GM06990 (cell line): Measurements from ENCODE around the gene CAPN15.

Experiments used
- DNase-seq: peaks from one replicate; pipeline ENCODE4 v3.0.0-alpha.2; 2011; ENCODE audit not compliant: insufficient read length; ENCODE audit errors: extremely low read depth
- H3K27me3 ChIP-seq: replicated peaks from 2 replicates; pipeline ENCODE4 v1.6.0; 2011; ENCODE audit warnings: low read length; ENCODE audit not compliant: control insufficient read depth, insufficient read depth
- H3K36me3 ChIP-seq: 2 replicates; pipeline ENCODE4 v1.5.1; 2011; ENCODE audit warnings: low read length; ENCODE audit not compliant: control insufficient read depth, insufficient read depth
- H3K4me3 ChIP-seq: replicated peaks from 2 replicates; pipeline ENCODE4 v1.5.1; 2011; ENCODE audit warnings: low read depth, mild to moderate bottlenecking, control low read depth, low read length
- TF ChIP-seq, protein P1 (sequence below): IDR thresholded peaks from 2 replicates; pipeline ENCODE4 v1.5.1; 2011; ENCODE audit warnings: low read length, control low read depth, mild to moderate bottlenecking, inconsistent platforms; ENCODE audit not compliant: insufficient read depth, poor library complexity, severe bottlenecking

The CAPN15 gene

DNA sequence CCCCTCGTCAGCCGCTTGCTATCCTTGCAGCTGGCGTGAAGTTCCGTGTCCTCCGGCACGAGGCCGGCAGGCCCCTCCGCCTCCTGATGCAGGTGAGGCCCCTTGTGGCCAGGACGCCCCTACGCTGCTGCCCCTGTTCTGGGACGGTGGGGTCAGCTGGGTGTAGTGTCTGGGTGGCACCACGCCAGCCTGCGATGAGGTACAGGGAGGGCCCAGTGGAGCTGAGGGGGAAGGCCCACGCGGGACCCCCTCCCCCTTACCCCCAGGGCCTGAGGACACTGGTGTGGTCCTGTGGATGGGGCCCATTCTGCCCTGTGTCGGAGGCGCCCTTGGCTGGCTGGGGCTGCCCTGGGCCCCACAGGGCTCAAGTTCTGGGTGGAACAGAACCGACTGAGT is 54.7 kb downstream of the CAPN15 start:
- Histone ChIP-seq H3K27me3 (no peaks in the 10 kb centered on the region), H3K4me3 (no peak overlapping the region), H3K36me3 (no peaks in the 10 kb centered on the region; the same call in 1 of the 2 replicates)
- TF ChIP-seq, protein P1, sequence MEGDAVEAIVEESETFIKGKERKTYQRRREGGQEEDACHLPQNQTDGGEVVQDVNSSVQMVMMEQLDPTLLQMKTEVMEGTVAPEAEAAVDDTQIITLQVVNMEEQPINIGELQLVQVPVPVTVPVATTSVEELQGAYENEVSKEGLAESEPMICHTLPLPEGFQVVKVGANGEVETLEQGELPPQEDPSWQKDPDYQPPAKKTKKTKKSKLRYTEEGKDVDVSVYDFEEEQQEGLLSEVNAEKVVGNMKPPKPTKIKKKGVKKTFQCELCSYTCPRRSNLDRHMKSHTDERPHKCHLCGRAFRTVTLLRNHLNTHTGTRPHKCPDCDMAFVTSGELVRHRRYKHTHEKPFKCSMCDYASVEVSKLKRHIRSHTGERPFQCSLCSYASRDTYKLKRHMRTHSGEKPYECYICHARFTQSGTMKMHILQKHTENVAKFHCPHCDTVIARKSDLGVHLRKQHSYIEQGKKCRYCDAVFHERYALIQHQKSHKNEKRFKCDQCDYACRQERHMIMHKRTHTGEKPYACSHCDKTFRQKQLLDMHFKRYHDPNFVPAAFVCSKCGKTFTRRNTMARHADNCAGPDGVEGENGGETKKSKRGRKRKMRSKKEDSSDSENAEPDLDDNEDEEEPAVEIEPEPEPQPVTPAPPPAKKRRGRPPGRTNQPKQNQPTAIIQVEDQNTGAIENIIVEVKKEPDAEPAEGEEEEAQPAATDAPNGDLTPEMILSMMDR = no peak
- DNase-seq = no peak

DNA sequence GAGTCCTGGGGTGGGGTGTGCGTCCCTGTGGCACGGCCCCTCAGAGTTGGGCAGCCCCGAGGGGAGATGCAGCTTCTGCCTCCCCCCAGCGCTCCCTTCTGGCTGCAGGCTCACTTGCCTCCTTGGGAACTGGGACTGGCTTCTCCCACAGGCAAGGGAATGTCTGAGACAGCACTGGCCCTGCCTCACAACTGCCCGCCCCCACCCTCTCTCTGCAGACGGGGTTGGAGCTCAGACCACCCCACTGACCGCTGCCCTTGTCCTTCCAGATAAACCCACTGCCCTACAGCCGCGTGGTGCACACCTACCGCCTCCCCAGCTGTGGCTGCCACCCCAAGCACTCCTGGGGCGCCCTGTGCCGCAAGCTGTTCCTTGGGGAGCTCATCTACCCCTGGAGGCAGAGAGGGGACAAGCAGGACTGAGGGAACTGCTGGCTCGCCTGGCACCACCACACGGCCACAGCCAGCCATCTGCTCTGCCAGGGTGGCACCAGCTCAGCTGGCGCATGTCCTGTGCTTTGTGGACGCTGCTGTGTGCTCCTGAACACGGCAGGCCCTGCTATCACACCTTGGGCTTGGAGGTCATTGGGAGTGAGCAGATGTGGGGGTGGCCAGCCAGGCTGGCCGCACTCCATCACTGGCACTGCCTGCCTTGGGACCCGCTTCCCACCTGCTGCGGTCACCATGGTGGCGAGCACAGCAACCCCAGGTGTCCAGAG is 55.3 kb downstream of the CAPN15 start:
- TF ChIP-seq, protein P1 = no peak
- DNase-seq = no peak
- H3K36me3 ChIP-seq = no peaks in the 10 kb centered on the region; the same call in 1 of the 2 replicates

DNA sequence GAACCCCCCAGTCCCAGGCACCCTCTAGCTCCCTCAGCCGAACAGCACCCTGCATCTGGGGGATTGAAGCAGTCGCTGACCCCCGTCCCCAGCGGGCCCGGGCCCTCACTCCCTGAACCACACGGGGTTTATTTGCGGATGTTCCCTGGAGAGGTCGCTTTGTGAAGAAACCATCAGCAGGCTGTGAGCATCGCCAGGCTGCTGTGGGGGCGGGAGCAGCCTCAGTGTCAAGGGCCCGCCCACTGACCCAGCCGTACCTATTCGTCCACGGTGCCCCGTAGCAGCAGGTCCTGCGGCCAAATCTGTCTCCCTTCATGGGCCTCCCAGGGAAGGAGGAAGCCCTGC is 55.9 kb downstream of the CAPN15 start:
- no peak overlapping the region for H3K4me3 ChIP-seq
- no peaks in the 10 kb centered on the region for H3K27me3 ChIP-seq
- TF ChIP-seq, protein P1 = no peak
- no peak for DNase-seq
- no peaks in the 10 kb centered on the region; the same call in 1 of the 2 replicates for H3K36me3 ChIP-seq

More for the DNA sequence above, 55.3 kb downstream of the CAPN15 start:
- Histone ChIP-seq H3K27me3 (no peaks in the 10 kb centered on the region), H3K4me3 (no peak overlapping the region)

DNA sequence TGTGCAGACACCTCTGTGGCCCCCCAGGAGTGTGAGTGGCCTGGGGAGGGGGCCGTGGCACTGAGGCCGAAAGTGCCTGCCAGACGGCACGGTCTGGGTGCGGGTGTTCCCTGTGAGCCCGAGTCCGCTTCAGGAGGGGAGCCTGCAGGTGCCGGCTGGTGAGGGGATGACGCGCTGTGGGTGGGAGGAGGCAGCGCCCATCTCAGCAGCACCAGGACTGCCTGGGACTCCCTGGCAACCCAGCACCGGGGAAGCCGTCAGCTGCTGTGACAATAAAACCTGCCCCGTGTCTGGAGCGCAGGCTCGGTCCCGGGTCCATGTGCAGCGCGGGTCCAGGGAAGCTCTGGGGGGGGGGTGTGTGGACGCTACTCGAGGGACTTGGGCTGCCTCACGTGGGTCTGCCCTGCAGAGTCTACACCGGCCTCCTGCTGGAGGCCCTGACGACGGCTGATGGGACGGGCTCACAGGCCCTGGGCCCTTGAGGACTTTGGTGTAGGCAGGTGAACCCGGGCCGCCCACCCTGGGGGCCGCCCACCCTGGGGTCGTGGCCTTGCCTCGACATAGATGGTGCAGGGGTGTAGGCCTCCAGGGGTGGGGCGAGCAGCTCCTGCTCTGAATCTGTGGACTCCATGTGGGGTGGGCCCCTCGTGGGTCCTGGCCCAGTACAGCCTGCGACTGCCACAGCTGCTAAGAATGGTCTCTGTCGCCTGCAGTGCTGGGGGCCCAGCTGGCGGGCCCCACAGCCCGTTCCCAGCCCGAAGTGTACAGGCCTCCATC is 56.5 kb downstream of the CAPN15 start:
- Histone ChIP-seq H3K4me3 (no peak overlapping the region), H3K27me3 (no peaks in the 10 kb centered on the region), H3K36me3 (no peaks in the 10 kb centered on the region; the same call in 1 of the 2 replicates)
- DNase-seq = no peak
- TF ChIP-seq, protein P1 = no peak

DNA sequence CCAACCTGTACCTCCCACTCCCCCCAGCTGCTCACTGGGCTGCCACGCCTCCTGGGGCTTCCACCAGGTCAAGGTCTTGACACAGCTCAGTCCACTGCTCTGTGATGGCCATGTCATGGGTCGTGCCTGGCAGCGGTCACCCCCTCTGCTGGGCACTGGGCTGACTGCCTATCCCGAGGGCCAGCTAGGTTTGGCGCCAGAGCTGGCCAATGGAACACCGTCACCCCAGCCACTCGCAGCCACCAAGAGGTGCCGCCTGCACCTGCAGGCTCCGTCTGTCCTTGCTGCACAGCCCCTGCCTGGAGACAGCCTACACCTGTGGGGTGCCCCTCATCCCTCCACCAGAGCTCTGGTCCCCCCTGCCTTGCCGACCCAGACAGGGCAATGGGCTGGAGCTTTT is 57.8 kb downstream of the CAPN15 start:
- Histone ChIP-seq H3K36me3 (no peaks in the 10 kb centered on the region; the same call in 1 of the 2 replicates), H3K4me3 (no peak overlapping the region), H3K27me3 (no peaks in the 10 kb centered on the region)
- TF ChIP-seq, protein P1 = no peak
- DNase-seq = no peak
